ENCODE measurements around the gene SCAND1. TPM values are rescaled to one million over a fixed set of nuclear protein-coding genes. Genes with fewer than 3 reads are reported as not detected.
"Not testable (repeated sequence)": the region's sequence is repeated elsewhere in the genome, so short reads cannot be mapped to it uniquely, and the experiment has no call there.

Gene SCAND1
- 10 to 100 TPM; 55.3 to 80.4 (median 60.7) TPM for total RNA-seq
- long read RNA-seq, donor 1, transcript SCAND1-201 (2 exons, 902 nt) = major isoform, 14 of 67 reads
- long read RNA-seq, donor 1, partial matches to known transcripts = 0 of 67 reads
- long read RNA-seq, donor 1, other reads (novel, unspliced or antisense) = 53 of 67 reads
- long read RNA-seq, donor 2, transcript SCAND1-201 (2 exons, 902 nt) = major isoform, 27 of 118 reads
- long read RNA-seq, donor 2, partial matches to known transcripts = 0 of 118 reads
- long read RNA-seq, donor 2, other reads (novel, unspliced or antisense) = 91 of 118 reads

GRCh38 chr20:35954200-35954906, at the start of gene SCAND1:
TSS of gene SCAND1 (minus strand) at chr20:35954502. CDS start at chr20:35954284, 218 bp downstream.
- intact Hi-C loops (cut with DNase I, micrococcal nuclease) = no loop called here
- DNase-seq = peak; percentile 96 to 99 (median 98)
- TF ChIP-seq, protein P1, sequence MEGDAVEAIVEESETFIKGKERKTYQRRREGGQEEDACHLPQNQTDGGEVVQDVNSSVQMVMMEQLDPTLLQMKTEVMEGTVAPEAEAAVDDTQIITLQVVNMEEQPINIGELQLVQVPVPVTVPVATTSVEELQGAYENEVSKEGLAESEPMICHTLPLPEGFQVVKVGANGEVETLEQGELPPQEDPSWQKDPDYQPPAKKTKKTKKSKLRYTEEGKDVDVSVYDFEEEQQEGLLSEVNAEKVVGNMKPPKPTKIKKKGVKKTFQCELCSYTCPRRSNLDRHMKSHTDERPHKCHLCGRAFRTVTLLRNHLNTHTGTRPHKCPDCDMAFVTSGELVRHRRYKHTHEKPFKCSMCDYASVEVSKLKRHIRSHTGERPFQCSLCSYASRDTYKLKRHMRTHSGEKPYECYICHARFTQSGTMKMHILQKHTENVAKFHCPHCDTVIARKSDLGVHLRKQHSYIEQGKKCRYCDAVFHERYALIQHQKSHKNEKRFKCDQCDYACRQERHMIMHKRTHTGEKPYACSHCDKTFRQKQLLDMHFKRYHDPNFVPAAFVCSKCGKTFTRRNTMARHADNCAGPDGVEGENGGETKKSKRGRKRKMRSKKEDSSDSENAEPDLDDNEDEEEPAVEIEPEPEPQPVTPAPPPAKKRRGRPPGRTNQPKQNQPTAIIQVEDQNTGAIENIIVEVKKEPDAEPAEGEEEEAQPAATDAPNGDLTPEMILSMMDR (IDR thresholded peaks at IDR 0.05) = peak; percentile 99
- Histone ChIP-seq H3K4me3 (peak within 1 kb of the TSS; percentile 91), H3K36me3 (ENCODE audit: low read depth) (no peaks in the 10 kb centered on the region), H3K9me3 (no peaks in the 10 kb centered on the region), H3K4me1 (ENCODE audit: low read depth) (peaks cover 19% of the 10 kb centered on the region)
- ATAC-seq = peak; percentile 93

DNA sequence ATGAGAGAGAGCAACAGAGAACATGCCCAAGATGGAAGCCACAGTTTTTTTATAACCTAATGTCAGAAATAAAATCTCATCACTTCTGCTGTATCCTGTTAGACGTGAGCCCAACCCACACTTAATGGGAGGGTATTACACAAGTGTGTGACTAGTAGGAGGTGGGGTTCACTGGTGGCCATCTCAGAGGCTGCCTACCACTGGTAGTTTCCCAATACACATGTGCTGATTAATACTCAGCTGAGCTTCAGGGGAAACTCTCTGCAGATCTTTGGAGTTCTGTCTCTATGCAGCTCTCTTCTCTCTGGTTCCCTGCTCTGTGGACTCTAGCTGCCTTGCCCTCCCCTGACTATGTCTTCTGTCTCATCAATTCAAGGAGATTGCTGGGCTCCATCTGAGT, 49.7 kb upstream of the SCAND1 start:
- peaks cover 5% of the 10 kb centered on the region for H3K9me3 ChIP-seq
- H3K36me3 ChIP-seq (ENCODE audit: low read depth) = no peaks in the 10 kb centered on the region
- no peak overlapping the region for H3K4me3 ChIP-seq
- TF ChIP-seq, protein P1 (IDR thresholded peaks at IDR 0.05) = no peak
- DNase-seq = no peak
- intact Hi-C loops (cut with DNase I, micrococcal nuclease) = no loop called here
- no peak for ATAC-seq
- H3K4me1 ChIP-seq (ENCODE audit: low read depth) = no peaks in the 10 kb centered on the region

GRCh38 chr20:36002855-36003254, 48.6 kb upstream of the SCAND1 start:
- TF ChIP-seq, protein P1 (IDR thresholded peaks at IDR 0.05) = no peak
- Histone ChIP-seq H3K4me1 (ENCODE audit: low read depth) (no peaks in the 10 kb centered on the region), H3K9me3 (peaks cover 5% of the 10 kb centered on the region), H3K36me3 (ENCODE audit: low read depth) (no peaks in the 10 kb centered on the region), H3K4me3 (no peak overlapping the region)
- ATAC-seq (no peak), DNase-seq (no peak)
- intact Hi-C loops (cut with DNase I, micrococcal nuclease) = no loop called here

DNA sequence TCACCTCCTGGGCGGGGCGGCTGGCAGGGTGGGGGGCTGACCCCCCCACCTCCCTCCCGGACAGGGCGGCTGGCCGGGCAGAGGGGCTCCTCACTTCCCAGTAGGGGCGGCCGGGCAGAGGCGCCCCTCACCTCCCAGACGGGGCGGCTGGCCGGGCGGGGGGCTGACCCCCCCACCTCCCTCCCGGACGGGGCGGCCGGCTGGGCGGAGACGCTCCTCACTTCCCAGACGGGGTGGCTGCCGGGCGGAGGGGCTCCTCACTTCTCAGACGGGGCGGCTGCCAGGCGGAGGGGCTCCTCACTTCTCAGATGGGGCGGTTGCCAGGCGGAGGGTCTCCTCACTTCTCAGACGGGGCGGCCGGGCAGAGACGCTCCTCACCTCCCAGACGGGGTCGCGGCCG, 47.0 kb upstream of the SCAND1 start:
- H3K9me3 ChIP-seq; H3K36me3 ChIP-seq (ENCODE audit: low read depth); DNase-seq; ATAC-seq; H3K4me1 ChIP-seq (ENCODE audit: low read depth); H3K4me3 ChIP-seq; intact Hi-C loops (cut with DNase I, micrococcal nuclease): not testable (repeated sequence)

GRCh38 chr20:35996492-35996891, 42.2 kb upstream of the SCAND1 start:
- not testable (repeated sequence) for DNase-seq; H3K4me1 ChIP-seq (ENCODE audit: low read depth); ATAC-seq; H3K4me3 ChIP-seq; H3K36me3 ChIP-seq (ENCODE audit: low read depth); H3K9me3 ChIP-seq
- intact Hi-C loops (cut with DNase I, micrococcal nuclease) = loop anchor here in 1 of 2 donors (5.0 kb wide), 1 partner anchor 141 kb away; no protein-coding TSS in a partner anchor

DNA sequence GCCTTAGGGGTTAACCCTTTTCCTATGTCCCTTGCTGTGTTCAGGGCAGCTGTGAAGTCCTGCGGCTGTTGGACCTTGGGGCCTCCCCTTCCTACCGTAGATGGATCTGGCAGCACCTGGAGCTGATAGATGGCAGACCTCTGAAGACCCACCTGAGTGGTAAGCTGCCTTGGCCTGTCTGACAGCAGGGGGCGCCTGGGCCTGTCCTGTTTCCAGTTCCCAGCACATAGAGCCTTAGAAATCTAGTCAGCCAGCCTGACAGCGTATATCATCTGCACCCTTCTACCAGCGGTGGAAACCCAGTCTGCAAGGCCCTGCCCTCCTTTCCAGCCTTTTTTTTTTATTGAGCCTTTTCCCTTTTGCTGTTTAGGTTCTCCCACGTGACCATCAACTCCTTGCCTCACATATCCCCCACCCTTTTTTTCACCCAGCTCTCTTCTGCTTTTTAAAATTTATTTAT, 40.7 kb upstream of the SCAND1 start:
- DNase-seq (peak; percentile 79 to 94 (median 90)), ATAC-seq (peak; percentile 95)
- Histone ChIP-seq H3K4me3 (no peak overlapping the region), H3K9me3 (peaks cover 1% of the 10 kb centered on the region), H3K36me3 (ENCODE audit: low read depth) (no peaks in the 10 kb centered on the region), H3K4me1 (ENCODE audit: low read depth) (no peaks in the 10 kb centered on the region)
- TF ChIP-seq, protein P1 (IDR thresholded peaks at IDR 0.05) = peak; percentile 86
- intact Hi-C loops (cut with DNase I, micrococcal nuclease) = loop anchor here in 1 of 2 donors (5.0 kb wide), 1 partner anchor 142 kb away; no protein-coding TSS in a partner anchor

Measured in mucosa of descending colon (tissue), 3 donors.